Fibroblast of lung (primary cell): ENCODE results near the gene DCP1B. TPM values are rescaled to one million over a fixed set of nuclear protein-coding genes. Genes with fewer than 3 reads are reported as not detected.

Experiments
- DNase-seq, 2 donors: peaks; one replicate each; pipeline versions ENCODE4 v3.0.0 to v3.0.0-alpha.2; 2010; ENCODE audit warnings: low read depth in 2 of 2
- H2AFZ ChIP-seq: 2 replicates; pipeline ENCODE4 v1.5.1; 2012; ENCODE audit warnings: low read length, control low read depth, inconsistent platforms
- H3K27ac ChIP-seq: 2 replicates; pipeline ENCODE4 v1.5.1; 2011; ENCODE audit warnings: low read length, control low read depth; ENCODE audit not compliant: insufficient read depth
- H3K27me3 ChIP-seq: 2 replicates; pipeline ENCODE4 v1.5.1; 2011; ENCODE audit warnings: mild to moderate bottlenecking, low read length; ENCODE audit not compliant: control insufficient read depth, insufficient read depth
- H3K36me3 ChIP-seq: 2 replicates; pipeline ENCODE4 v1.5.1; 2011; ENCODE audit warnings: low read length; ENCODE audit not compliant: control insufficient read depth, insufficient read depth
- H3K4me1 ChIP-seq: 2 replicates; pipeline ENCODE4 v1.5.1; 2011; ENCODE audit warnings: low read length; ENCODE audit not compliant: control insufficient read depth, insufficient read depth; ENCODE audit errors: extremely low read depth
- H3K4me2 ChIP-seq: 2 replicates; pipeline ENCODE4 v1.5.1; 2011; ENCODE audit warnings: low read length, control low read depth; ENCODE audit not compliant: insufficient read depth; ENCODE audit errors: extremely low read depth
- H3K4me3 ChIP-seq, 4 experiments: fragments of 200-600 bp in 1 of 4; sonication (generic) in 1 of 4; replicated peaks in 1 of 4; 2 replicates each; pipeline ENCODE4 v1.5.1; 2011 to 2016; ENCODE audit warnings: low read length in 4 of 4, low read depth in 3 of 4, mild to moderate bottlenecking in 3 of 4, control low read depth in 2 of 4, inconsistent platforms in 1 of 4, mixed read lengths in 1 of 4; ENCODE audit not compliant: insufficient read depth in 1 of 4; ENCODE audit errors: control extremely low read depth in 1 of 4
- H3K79me2 ChIP-seq: 2 replicates; pipeline ENCODE4 v1.5.1; 2012; ENCODE audit warnings: mild to moderate bottlenecking, low read length, inconsistent platforms; ENCODE audit not compliant: control insufficient read depth, insufficient read depth
- H3K9ac ChIP-seq: 2 replicates; pipeline ENCODE4 v1.5.1; 2011; ENCODE audit warnings: mild to moderate bottlenecking, low read length, control low read depth; ENCODE audit not compliant: insufficient read depth
- H3K9me3 ChIP-seq: 2 replicates; pipeline ENCODE4 v1.5.1; 2012; ENCODE audit warnings: low read depth, low read length; ENCODE audit not compliant: control insufficient read depth, insufficient read depth
- H4K20me1 ChIP-seq: 2 replicates; pipeline ENCODE4 v1.5.1; 2011; ENCODE audit warnings: low read length; ENCODE audit not compliant: control insufficient read depth, insufficient read depth; ENCODE audit errors: extremely low read depth
- EZH2 ChIP-seq: IDR thresholded peaks from 2 replicates; pipeline ENCODE4 v1.5.1; 2012; ENCODE audit warnings: low read length, control low read depth, mild to moderate bottlenecking; ENCODE audit errors: missing control alignments
- polyA minus RNA-seq: library from RNA; depleted of rRNA, polyadenylated mRNA; stranded (reverse); fragments of >200 nt; gene quantifications from 2 replicates; pipeline ENCODE4 v1.2.3, GENCODE V29; 2011; ENCODE audit warnings: low replicate concordance
- polyA plus RNA-seq, 2 donors: library from polyadenylated mRNA; depleted of rRNA in 1 of 2; stranded (reverse) in 1 of 2; unstranded in 1 of 2; fragments of >200 nt; gene quantifications; 2 replicates each; pipeline ENCODE4 v1.2.1, GENCODE V29; 2011 to 2012; ENCODE audit warnings: missing spikeins in 1 of 2
- total RNA-seq: library from RNA; depleted of rRNA; stranded (reverse); fragments of >200 nt; gene quantifications from 2 replicates; pipeline ENCODE4 v1.2.1, GENCODE V29; 2014
- TF ChIP-seq, protein P1 (sequence below), 2 donors: IDR thresholded peaks in 1 of 2; conservative IDR thresholded peaks in 1 of 2; 1 replicate in 1 of 2; 2 replicates in 1 of 2; pipeline ENCODE4 v1.5.1; 2011 to 2012; ENCODE audit warnings: low read length in 2 of 2, control low read depth in 1 of 2, inconsistent platforms in 1 of 2, low read depth in 1 of 2, mild to moderate bottlenecking in 1 of 2

The DCP1B gene
- total RNA-seq = 10.4 and 11.3 TPM in 2 replicates
- 19.4 and 24.0 TPM in 2 replicates for polyA plus RNA-seq
- polyA plus RNA-seq (2012) = 9.6 and 12.5 TPM in 2 replicates
- 12.9 and 22.3 TPM in 2 replicates for polyA minus RNA-seq

DNA sequence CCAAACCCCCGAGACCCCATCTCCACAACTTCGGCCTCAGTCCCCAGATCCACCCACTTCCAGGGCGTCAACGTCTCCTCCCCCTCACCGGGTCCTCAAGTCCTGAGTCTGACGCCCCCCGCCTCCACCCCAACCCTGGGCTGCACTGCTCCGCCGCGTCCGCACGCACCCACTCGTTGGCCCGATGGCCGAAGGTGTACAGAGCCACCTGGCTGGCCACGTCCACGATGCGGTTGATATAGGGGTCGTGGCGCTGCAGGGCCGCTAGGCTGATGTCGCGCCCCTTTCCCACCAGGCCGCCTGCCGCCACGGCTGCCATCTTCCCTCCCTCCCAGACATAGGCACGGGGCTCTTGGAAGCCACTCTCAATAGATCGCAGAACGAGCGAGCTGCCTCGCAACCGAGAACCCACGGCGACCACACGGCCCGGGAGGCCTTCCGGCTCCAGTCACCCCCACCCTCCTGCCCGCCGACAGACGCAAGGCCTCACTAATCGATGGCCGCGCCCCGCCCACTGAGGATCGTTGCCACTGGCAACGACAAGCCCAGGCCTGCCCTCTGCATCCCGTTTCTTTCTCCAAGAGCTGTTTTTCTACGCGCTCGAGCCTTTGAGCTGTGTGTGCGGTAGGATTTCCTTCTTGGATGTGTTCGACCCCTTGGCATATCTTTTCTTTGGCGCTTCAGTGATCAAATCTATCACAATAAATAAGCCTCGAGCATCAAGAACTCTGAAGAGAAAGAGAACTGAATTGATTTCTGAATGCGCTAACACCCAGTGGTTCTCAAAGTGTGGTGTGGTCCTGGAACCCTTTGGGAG lies at the start of gene DCP1B:
TSS of gene DCP1B (minus strand) at position 345 of the 817 bp plus-strand sequence. CDS start at position 319, 26 bp downstream.
- H3K79me2 ChIP-seq = peaks cover 26% of the 10 kb centered on the region
- no peaks in the 10 kb centered on the region for H3K27me3 ChIP-seq
- H2AFZ ChIP-seq = peak within 1 kb of the TSS; percentile 96
- DNase-seq = peak; percentile 98 to 99
- no peaks in the 10 kb centered on the region for H4K20me1 ChIP-seq
- peak within 1 kb of the TSS; percentile 88 to 97 (median 94) for H3K4me3 ChIP-seq
- H3K36me3 ChIP-seq = no peaks in the 10 kb centered on the region
- peak within 1 kb of the TSS; percentile 69 for H3K4me2 ChIP-seq
- H3K9ac ChIP-seq = peak within 1 kb of the TSS; percentile 91
- peaks cover 5% of the 10 kb centered on the region for H3K4me1 ChIP-seq
- no peaks in the 10 kb centered on the region for H3K9me3 ChIP-seq
- no peak for TF ChIP-seq EZH2
- TF ChIP-seq, protein P1, sequence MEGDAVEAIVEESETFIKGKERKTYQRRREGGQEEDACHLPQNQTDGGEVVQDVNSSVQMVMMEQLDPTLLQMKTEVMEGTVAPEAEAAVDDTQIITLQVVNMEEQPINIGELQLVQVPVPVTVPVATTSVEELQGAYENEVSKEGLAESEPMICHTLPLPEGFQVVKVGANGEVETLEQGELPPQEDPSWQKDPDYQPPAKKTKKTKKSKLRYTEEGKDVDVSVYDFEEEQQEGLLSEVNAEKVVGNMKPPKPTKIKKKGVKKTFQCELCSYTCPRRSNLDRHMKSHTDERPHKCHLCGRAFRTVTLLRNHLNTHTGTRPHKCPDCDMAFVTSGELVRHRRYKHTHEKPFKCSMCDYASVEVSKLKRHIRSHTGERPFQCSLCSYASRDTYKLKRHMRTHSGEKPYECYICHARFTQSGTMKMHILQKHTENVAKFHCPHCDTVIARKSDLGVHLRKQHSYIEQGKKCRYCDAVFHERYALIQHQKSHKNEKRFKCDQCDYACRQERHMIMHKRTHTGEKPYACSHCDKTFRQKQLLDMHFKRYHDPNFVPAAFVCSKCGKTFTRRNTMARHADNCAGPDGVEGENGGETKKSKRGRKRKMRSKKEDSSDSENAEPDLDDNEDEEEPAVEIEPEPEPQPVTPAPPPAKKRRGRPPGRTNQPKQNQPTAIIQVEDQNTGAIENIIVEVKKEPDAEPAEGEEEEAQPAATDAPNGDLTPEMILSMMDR (conservative IDR thresholded peaks at IDR 0.05 in 1 of 2, IDR thresholded peaks at IDR 0.05 in 1 of 2; ENCODE audit: low read depth in 1 of 2, low read length in 2 of 2) = no peak
- H3K27ac ChIP-seq = peak within 1 kb of the TSS; percentile 96

DNA sequence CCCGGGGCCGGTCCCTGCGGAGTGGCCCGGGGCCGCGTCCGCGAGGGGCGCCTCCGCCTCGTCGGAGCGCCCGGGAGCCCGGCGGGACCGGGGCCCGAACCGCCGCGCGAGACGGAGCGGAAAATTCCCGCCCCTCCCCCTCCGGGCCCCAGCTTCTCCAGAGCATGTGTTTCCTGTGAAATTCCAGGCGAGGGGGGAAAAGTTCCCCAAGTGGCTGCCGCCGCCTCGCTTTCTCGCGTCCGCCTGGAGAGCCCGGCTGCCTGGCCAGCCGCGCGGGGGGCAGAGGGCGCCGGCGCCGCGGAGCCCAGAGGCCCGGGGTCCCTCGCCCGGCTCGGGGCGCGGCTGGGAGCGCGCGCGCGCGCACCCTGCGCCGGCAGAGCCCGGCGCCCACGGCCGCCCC lies 49.4 kb upstream of the DCP1B start:
- Histone ChIP-seq H3K4me1 (peaks cover 4% of the 10 kb centered on the region), H4K20me1 (no peaks in the 10 kb centered on the region), H3K4me2 (peak overlapping the region; percentile 61), H3K9me3 (no peaks in the 10 kb centered on the region), H2AFZ (no peak overlapping the region), H3K27ac (peak overlapping the region; percentile 48), H3K79me2 (peaks cover 11% of the 10 kb centered on the region), H3K36me3 (no peaks in the 10 kb centered on the region), H3K27me3 (peaks cover 6% of the 10 kb centered on the region), H3K9ac (peak overlapping the region; percentile 73), H3K4me3 (peak overlapping the region; percentile 63 to 96 (median 76))
- peak in 1 of 2 donors; percentile 36 for DNase-seq
- TF ChIP-seq EZH2 = no peak
- TF ChIP-seq, protein P1 (conservative IDR thresholded peaks at IDR 0.05 in 1 of 2, IDR thresholded peaks at IDR 0.05 in 1 of 2; ENCODE audit: low read depth in 1 of 2, low read length in 2 of 2) = no peak

DNA sequence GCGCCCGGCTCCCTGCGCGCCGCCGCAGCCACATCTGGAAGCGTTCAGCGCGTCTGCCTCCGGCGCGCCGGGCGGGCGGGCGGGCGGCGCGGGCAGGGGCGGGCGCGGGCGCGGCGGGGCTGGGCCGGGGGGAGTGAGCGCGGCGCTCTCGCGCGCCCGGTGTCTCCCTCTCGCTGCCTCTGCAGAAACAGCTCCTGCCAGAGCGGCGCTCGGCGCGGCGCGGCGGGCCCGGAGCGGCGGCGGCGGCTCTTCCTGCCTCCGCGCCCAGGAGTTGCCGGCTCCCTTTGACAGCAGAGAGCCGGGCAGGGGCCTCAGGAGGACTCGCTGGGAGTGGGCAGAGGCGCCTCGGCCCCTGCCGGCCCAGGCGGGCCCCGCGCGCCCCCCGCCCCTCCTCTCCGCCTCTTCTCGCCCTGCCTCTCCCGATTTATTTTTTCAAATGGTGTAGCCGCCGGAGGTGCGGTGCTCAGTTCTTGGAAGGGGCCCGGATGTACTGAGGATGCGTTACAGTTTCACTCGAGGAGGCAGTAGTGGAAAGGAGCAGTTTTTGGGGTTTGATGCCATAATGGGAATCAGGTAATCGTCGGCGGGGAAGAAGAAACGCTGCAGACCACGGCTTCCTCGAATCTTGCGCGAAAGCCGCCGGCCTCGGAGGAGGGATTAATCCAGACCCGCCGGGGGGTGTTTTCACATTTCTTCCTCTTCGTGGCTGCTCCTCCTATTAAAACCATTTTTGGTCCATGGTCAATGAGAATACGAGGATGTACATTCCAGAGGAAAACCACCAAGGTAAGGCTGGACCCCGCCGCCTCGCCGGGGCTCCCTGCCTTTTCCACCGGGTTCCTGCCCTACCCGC lies 48.8 kb upstream of the DCP1B start, which contains the start of gene CACNA1C:
TSS of gene CACNA1C (plus strand) at position 162 of the 853 bp plus-strand sequence. CDS start at position 738, 576 bp downstream.
- Histone ChIP-seq H3K4me3 (peak within 1 kb of the TSS; percentile 63 to 96 (median 76)), H4K20me1 (no peaks in the 10 kb centered on the region), H3K9ac (peak within 1 kb of the TSS; percentile 73), H3K27me3 (peaks cover 10% of the 10 kb centered on the region), H3K79me2 (peaks cover 11% of the 10 kb centered on the region), H3K4me1 (peaks cover 4% of the 10 kb centered on the region), H3K4me2 (peak within 1 kb of the TSS; percentile 61), H3K27ac (peak within 1 kb of the TSS; percentile 48), H2AFZ (peak within 1 kb of the TSS; percentile 34), H3K9me3 (no peaks in the 10 kb centered on the region), H3K36me3 (no peaks in the 10 kb centered on the region)
- peak; percentile 59 to 64 for DNase-seq
- no peak for TF ChIP-seq EZH2
- TF ChIP-seq, protein P1 (conservative IDR thresholded peaks at IDR 0.05 in 1 of 2, IDR thresholded peaks at IDR 0.05 in 1 of 2; ENCODE audit: low read depth in 1 of 2, low read length in 2 of 2) = peak in 1 of 2 donors; percentile 12
